HuH-7 (cell line): ENCODE data around the gene GDI2.
"Not testable (repeated sequence)": the region's sequence is repeated elsewhere in the genome, so short reads cannot be mapped to it uniquely, and the experiment has no call there.

ENCODE experiments used
- DNase-seq: peaks from one replicate; pipeline ENCODE4 v3.0.0; 2011; ENCODE audit warnings: low spot score

Gene GDI2

DNA sequence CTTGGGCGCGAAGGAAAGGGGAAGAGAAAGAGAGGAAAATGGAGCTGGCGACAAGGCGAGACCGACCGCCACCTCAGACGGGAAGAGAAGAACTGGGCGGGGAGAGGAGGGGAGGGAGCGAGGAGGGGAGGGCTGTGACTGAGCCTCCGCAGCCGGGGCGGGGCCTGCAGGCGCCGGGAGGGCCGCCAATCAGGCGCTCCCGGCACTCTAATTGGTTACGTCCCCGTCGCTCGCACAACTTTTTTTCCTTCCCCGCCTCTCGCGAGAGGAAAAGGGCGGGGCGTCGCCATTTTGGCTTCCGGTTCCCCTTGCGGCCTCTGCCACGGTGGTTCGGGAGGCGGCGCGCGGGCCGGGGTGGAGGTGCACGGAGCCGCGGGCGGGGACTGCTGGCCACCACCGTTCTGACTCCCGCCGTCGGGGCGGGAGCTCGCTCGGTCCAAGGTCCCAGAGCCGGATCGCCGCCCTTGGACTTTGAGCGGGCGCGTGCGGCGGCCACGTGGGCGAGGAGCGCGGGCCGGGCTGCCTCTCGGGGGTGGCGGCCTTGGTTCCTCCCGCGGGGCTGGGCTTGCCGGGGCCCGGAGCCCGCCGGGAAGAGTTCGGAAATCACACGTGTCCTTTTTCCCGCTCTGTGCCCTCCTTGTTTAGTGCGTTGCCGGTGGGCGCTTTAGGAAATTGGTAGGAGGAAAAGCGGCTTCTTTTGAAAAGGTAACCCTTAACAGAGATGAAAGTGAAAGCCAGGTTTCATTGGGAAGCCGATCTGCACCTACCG lies at the start of gene GDI2:
Gene GDI2, minus strand, starts transcription at position 94 of the 769 bp plus-strand sequence. CDS start 176 bp downstream, outside the sequence.
- DNase-seq = peak; percentile 97

DNA sequence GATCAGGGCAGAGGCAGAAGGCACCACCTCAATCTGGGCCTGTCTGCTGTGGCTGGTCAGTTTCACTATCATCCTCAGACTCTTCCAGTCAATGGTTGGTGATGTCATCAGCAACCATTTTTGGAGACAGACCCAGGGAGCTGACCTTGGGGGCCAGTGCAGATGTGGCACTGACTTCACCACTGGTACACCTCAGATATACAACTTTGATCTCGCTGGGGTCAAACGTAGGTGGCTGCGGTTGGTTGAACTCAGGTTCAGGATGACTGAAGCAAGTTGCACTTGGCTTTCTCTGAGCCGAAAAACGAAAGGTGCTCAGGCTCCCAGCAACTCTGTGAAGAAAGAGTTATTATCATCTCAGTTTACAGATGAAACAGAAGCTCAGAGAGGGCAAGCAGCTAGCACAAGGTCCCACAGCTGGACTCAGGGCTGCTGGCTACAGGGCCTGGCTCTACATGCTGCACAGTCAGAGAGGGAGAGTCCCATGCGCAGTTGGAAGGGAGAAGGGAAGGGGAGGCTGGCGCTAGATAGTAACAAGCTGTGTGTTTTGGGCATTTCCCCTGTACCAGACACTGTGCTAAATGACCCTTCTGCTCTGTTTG lies 49.2 kb upstream of the GDI2 start:
- no peak for DNase-seq

DNA sequence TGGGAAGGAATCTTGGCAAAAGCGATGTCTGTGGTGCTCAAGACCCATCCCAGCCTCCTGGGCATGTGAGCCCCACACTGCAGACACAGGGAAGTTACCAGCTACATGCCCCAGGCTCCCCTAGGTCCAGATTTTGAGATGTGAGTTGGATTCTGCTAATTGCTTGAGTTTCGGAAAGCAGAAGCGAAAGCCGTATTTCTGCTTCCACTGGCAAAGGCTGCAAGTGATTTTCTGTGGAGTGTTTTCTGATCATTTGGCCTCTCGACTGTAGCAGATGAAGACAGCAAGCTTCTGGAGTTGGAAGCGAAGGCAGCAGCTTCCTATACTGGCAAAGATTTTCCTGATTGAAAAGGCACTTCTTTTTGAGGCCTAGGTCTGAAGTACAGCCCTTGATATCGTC lies 46.8 kb upstream of the GDI2 start:
- DNase-seq = no peak

DNA sequence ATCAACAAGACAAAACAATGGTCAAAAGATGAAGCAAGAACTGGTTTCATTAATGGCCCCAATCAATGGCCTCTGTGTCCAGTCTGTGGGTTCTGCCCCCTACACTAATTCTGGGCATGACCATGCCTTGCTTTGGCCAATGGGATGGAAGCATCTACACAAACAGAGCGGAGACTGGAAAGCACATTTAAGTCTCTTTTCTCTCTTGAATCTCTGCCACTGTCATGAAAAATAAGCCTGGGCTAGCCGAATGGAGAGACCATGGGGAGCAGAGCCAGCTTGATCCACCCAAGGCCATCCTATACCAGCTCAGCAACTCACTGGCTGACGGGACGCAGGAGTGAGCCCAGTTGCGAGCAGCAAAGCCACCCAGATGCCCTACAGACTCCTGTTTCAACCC lies 45.6 kb upstream of the GDI2 start:
- DNase-seq = no peak

DNA sequence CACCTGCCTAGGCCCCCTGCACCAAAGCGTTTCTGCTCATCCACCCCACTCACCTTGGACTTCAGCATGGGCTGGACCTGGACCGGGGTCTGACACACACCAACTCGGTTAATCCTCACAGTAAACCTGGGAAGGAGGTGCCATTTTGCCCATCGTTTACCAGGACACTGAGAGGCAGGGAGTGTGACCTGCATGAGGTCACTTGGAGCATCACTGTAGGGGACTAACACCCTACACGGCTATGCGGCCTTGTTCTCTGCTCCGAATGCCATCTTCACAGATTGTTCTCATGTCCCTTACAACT lies 43.4 kb upstream of the GDI2 start:
- DNase-seq = no peak

DNA sequence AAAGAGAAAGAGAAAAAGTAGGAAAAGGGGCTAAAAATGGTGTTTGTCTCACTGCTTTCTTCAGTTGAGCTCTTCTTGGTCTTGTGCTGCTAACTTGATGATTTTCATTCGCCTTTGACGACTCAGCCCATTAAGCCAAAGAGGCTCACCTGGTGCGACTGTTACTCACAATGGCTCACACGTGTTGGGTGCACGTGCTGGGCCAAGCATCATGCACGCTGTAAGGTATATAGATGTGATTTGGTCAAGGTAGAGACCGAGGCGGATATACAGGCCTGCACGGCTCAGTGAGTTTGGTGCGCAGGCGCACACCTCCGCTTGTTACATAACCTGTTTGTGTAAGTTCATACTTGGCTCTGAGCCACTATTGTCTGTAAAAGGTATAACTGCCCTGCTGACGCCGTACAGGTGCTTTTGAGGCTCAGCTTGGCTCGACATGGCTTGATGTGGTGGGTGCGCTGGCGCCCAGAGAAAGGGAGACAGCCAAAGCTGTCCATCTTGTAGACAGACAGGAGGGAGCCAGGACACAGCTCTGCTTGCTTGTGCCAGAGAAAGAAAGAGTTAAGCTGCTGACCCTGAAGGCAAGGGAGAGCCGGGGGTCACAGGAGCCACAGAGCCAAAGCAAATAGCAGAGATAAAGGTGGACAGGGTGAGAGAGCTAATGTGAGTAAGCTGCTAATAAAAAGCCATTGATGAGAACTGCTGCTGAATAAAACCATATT lies 42.9 kb upstream of the GDI2 start:
- no peak for DNase-seq

DNA sequence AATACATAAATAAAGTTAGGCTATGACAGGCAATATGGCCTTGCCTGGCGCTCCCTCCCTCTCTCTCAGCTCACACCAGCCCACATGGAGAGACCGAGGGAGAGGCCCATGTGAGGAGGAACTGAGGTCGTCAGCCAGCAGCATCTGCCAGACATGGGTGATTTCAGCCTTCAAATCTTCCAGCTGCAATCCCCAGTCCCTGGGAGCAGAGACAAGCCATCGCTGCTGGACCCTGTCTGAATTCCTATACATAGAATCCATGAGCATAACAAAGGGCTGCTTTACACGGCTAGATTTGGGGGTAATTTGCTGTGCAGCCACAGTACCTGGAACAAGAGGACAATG lies 40.9 kb upstream of the GDI2 start:
- DNase-seq = no peak

DNA sequence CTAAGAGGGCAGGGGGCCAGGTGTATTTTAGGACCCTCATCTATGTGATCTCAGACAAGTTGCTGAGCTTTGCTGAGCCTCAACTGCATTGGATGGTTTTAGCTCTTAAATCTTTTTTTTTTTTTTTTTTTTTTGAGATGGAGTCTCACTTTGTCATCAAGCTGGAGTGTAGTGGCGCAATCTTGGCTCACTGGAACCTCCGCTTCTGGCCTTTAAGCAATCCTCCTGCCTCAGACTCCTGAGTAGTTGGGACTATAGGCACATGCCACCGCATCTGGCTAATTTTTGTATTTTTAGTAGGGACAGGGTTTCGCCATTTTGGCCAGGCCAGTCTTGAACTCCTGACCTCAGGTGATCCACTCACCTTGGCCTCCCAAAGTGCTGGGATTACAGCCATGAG lies 33.4 kb upstream of the GDI2 start:
- not testable (repeated sequence) for DNase-seq

DNA sequence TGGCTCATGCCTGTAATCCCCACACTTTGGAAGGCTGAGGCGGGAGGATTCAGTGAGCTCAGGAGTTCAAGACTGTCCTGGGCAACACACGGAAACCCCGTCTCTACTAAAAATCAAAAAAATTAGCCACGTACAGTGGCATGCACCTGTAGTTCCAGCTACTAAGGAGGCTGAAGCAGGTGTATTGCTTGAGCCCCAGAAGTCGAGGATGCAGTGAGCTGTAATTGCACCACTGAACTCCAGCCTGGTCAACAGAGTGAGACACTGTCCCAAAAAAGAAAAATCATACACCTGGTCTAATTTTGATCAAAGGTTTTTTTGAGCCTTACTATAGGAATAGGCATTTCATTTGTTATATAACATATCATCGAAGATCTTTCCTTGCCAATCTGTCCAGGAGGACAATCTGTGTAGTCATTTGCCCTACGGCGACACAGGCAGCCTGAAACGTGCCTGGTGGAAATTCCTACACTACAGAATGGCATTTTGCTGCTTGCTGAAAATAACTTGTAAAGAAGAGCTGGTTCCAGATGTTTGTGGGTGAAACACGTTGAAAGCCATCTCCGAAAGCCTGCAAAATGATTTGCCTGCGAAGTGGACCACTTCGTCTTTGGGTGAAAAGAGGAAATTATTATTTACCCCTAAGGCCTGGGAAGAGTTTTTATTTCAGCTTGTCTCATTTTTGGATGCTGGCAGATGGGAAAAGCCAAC lies 31.3 kb upstream of the GDI2 start:
- DNase-seq = no peak

DNA sequence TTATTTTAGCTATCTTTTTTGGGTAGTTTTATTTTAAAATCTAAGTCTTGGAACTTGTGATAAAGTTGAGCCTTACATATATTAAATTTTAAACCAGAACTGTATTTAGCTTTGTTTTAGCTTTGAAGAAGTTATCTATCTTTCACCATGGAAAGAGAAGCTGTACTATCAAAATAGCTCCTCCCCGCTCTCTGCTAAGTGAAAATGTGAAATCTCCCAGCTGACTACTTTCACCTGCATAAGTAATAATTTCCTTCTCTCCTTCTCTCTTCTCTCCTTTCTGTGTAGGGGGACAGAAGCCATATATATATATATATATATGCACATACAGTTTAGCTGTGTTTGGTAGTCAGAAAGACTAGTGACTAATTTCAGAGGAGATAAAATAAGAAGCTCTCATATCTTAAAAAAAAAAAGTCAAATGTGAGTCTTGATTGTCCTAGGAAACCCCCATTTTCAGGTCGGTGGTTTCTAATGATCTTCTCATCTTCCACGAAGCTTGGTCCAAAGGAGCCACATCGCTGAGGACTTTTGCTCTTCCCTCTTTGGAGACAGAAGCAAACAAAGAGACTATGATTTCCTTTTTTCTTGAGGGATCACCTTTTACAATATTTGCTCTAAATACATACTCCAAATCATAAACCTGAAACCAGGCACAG lies 30.6 kb upstream of the GDI2 start:
- DNase-seq = no peak

DNA sequence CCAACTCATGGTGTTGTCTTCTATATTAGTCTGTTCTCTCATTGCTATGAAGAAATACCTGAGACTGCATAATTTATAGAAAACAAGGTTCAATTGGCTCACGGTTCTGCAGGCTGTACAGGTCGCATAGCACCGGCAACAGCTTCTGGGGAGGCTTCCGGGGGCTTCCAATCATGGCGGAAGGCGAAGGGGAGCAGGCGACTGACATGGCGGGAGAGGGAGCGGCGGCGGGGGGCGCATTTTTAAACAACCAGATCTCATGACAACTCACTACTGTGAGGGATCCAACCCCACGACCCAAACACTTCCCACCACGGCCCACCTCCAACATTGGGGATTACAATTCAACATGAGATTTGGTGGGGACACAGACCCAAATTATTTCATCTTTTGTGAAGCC lies 28.7 kb upstream of the GDI2 start:
- DNase-seq = no peak

DNA sequence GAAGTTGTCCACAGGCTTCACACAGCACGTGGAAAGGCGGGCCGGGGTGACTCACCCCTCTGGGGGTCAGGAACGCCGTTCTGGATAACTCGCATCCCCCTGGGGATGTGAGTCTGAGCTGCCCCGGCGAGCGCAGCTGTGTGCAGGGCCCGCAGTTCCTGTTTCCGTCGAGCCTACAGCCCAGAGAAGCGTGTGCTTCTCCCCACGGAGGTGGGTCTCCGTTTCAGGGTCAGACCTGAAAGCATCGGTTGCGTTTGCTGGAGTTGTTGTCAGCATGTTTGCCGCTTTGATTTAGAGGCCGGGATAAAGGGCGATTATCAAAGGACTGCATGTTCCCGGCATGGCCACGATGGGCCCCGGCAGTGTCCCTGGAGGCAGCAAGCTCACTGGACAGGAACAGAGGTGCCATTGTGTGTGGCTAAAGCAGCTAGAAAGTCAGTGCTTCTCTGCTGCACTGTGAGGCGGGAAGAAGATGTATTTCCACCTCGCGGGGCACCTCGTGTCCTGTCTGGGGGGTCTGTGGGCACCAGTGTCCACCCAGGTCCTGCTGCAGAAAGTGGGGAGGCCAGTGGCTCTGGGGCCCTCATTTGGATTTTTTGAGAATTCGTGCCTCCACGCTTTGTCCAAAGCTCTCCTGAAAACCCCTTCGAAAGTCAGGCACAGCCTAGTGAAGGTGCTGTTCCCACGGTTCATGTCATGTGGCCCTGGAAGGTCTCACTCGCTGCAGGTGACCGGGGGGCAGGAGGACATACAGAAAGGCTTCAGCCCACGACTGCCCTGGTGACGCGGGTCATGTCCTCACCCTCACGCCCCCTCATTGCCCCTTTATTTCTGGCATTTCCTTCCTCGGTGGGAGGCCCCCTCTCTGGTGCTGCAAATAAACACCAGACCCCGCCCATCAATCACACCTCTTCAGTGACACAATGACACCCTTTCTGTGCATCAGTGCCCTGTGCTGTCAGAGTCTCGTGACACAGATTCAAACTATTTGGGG lies 27.4 kb upstream of the GDI2 start:
- peak; percentile 50 for DNase-seq

DNA sequence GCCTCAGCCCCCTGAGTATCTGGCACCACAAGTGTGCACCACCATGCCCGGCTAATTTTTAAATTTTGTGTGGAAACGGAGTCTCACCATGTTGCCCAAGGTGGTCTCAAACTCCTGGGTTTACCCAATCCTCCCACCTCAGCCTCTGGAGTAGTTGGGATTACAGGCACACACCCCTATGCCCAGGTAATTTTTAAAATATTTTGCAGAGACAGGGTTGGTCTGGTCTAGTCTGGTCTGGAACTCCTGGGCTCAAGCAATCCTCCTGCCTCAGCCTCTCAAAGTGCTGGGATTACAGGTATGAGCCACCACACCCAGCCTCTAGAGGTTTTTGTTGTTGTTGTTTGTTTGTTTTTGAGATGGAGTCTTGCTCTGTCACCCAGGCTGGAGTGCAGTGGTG lies 22.9 kb upstream of the GDI2 start:
- not testable (repeated sequence) for DNase-seq

DNA sequence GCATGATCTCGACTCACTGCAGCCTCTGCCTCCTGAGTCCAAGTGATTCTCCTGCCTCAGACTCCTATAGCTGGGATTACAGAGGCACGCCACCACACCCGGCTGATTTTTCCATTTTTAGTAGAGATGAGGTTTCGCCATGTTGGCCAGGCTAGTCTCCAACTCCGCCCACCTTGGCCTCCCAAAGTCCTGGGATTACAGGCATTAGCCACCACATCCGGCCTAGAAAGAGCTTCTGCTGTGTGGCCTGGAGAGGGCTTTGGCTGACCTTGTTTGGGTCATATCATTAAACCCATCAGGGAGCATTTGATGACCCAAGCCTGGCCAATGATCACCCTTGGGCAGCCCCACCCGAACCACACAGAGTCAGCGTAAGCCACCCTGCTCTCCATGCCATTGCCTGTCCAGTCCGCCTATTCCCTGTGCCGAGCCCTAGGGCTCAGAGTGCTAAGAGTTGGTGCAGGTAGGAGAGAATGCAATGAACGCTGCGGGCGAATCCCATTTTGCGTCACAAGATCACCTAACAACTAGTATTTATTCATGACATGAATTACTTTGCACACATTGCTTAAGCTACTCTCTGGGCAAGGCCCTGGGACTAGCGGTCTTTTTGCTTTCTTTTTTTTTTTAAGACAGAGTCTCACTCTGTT lies 22.3 kb upstream of the GDI2 start:
- no peak for DNase-seq

DNA sequence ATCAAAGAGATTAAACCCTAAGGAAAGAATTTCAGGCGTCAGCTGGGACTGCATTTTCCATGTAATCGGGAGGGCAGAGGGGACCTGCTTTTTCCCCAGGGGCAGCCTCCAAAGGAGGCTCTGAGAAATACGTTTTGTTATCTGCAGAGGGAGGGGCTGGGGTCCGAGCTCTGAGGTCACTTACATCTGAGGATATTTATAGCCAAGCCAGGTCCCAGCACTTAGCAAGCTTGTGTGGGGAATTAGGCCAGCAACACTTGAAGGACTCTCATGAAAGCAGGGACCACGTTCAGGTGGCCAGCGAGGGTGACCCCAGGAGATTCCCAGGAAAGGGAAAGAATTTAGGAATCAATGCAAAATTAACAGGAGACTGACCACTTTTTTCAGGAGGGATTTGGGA lies 20.6 kb upstream of the GDI2 start:
- no peak for DNase-seq

DNA sequence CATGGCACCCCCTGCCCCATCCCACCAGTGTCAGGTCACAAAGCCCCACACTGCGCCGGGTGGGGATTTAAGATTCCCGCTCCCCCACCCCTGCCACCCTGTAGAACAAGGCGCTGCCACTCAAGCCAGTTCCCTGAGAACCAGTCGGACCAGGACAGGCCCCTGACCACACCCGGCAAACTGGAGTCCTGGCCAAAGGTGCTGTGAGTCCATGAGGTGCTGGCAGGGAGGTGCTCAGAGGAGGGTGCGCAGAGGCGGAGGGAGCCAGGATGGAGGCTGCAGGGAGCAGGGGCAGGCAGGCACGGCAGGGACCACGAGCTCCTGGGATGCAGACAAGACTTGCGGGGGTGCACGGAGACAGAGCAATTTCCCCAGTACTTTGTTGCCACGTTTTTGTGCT lies 19.7 kb upstream of the GDI2 start:
- DNase-seq = no peak

DNA sequence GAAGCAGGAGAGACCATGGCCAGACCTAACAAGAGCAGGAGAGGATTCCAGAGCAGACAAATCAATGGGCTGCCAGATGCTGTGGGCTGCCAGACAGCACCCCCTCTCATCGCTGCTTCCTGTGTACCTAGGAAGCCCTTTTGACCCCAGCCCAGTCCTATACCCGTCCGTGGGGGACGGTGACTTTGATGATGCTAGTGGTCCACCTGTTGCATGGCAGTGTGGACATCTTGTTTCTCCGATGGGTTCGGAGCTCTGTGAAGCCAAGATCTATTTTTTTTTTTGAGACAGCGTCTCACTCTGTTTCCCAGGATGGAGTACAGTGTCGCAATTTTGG lies 18.2 kb upstream of the GDI2 start:
- no peak for DNase-seq

DNA sequence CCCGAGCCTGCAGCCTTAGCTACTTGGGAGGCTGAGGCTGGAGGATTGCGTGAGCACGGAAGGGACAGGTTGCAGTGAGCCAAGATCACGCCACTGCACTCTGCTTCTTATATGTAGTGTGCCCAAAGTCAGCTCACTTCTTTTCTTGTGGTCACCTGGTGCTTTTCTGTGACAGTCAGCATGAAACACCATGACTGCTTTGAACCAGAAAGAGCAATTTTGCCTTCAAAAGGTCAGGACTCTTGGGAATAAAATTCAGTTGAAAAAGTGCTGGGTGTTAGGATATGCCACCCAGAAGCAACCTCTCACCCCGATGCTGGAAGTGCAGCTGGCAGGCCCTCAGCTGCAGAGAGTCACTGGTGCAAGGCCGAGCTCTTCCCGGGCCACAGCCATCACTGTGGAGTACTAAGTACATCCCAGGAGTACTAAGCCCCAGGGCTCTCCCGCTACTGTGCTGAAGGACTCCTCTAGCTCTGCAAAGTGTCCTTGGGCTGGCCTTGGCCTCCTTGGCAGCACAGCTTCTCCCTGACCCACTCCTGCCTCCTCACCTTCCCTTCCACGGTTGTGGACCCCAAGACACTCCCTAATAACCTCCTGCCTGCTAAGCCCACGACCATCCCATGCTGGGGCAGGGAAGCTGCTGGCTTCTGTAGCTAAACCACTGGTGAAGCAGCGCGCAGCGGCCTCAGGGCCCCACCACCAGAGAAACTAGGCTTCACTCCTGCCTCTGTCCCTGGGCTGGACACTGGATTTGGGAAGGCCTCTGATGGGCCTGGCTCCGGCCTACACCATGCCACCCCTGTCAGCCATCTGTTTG lies 17.6 kb upstream of the GDI2 start:
- no peak for DNase-seq

DNA sequence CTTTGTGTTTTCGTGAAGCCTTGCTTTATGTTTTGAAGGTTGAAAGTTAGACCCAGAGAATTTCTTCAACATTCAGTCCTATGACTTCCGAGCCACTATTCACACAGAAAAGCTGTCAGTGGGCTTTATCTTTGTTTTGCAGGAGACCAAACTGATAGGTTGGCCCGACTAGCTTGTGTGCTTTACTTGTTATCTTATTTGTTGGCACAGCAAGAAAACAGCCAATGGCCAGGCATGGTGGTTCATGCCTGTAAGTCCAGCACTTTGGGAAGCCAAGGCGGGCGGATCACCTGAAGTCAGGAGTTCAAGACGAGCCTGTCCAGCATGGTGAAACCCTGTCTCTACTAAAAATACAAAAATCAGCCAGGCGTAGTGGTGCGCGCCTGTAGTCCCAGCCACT lies 16.0 kb upstream of the GDI2 start:
- no peak for DNase-seq

DNA sequence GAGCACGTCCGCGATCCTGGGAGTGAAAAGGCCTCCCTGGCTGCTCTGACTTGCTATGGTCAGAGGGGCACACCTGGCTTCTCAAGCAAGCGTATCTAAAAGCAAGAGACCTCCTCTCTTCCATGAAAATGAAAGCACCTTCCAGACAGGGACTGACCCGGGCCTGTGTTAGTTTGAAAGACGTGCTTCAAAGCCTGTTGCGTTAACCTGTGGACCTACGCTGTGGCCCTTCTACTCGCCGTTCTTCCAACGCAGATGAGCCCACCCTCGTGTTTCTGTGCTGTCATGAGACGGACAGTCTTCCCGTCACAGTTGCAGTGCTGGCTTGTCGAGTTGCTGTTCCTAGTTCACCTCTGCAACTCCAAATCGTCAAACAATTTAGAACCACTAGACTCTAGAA lies 15.5 kb upstream of the GDI2 start:
- no peak for DNase-seq
